ENCODE results near the gene SNRNP48. TPM values are rescaled to one million over a fixed set of nuclear protein-coding genes. Genes with fewer than 3 reads are reported as not detected.
A peak's percentile ranks its signal among the peaks of the same experiment; 100 is the strongest.

The SNRNP48 gene, protein sequence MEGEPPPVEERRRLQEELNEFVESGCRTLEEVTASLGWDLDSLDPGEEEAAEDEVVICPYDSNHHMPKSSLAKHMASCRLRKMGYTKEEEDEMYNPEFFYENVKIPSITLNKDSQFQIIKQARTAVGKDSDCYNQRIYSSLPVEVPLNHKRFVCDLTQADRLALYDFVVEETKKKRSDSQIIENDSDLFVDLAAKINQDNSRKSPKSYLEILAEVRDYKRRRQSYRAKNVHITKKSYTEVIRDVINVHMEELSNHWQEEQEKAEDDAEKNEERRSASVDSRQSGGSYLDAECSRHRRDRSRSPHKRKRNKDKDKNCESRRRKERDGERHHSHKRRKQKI
- 4.0 TPM for polyA plus RNA-seq (2012; ENCODE audit: low read depth, missing spikeins)

DNA sequence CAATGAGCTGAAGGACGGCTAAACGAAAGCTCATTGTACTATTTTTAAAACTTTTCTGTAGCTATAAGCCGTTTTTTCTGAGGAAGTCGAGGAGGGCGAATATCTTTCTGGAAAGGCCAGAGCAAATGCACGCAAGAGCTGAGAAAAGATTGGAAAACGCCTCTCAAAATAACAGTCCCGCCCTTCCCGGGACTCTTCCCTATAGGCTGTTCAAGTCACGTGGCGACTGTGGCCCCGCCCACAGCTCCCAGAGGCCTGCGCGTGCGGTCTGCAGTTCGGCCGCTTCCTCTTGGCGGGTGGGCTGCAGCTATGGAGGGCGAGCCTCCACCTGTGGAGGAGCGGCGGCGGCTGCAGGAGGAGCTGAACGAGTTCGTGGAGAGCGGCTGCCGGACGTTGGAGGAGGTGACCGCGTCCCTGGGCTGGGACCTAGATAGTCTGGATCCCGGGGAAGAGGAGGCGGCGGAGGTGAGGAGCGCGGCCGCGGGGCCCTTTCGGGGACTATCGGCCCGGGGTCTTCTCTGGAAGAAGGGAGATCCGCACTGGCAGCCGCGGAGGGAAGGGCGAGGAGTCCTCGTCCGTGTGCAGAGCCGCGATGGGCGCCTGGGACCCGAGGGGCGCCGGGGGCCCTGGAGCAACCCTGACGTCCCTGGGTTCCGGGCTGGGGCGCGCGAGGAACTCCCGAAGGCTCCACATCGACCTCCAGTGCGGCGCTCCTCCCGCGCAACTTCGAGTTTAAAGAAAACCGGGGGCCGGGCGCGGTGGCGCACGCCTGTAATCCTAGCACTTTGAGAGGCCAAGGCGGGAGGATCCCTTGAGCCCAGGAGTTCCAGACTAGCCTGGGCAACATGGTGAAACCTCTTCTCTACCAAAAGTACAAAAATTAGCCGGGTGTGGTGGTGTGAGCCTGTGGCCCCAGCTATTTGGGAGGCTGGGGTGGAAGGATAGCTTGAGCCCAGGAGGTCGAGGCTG, at the start of gene SNRNP48:
Gene SNRNP48, plus strand, starts transcription at position 250 of the 969 bp plus-strand sequence. Its CDS starts 60 bp downstream, at position 310.
- peak; percentile 94 for FAIRE-seq
- no peak for TF ChIP-seq PAX5 (IDR thresholded peaks at IDR 0.05; ENCODE audit: insufficient read depth, low read length, severe bottlenecking)
- peak; percentile 69; the same call in 1 of the 2 replicates for TF ChIP-seq TAF1 (IDR thresholded peaks at IDR 0.05; ENCODE audit: low read depth, low read length)
- peak; percentile 83 for TF ChIP-seq POLR2A (IDR thresholded peaks at IDR 0.05; ENCODE audit: low read depth, low read length)
- TF ChIP-seq SPI1 (IDR thresholded peaks at IDR 0.05; ENCODE audit: low read depth, low read length): peak; percentile 55
- no peak for TF ChIP-seq POU2F2 (IDR thresholded peaks at IDR 0.05; ENCODE audit: low read depth, low read length)
- peak; percentile 70 for TF ChIP-seq POLR2AphosphoS5 (IDR thresholded peaks at IDR 0.05; ENCODE audit: low read depth, low read length)
- peak; percentile 82 for DNase-seq (ENCODE audit: insufficient read length, low spot score)

DNA sequence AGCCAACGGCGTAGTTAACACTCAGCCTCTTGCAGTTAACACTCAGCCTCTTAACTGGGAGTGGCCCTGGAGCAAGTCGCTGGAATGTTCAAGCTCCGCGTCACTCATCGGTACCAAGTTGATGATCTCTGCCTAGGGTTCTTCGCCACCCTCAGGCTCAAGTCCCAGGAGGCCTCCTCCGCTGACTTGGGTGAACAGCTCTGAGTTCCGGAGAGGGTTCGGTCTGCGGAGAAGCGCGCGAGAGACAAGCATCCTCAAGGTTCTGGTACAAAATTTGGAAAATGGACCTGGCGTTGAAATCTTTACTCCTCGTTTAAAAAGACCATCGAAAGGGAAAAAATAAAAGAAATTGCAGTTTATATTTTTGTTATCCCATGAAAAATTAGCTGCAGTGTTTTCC, 49.4 kb upstream of the SNRNP48 start:
- DNase-seq (ENCODE audit: insufficient read length, low spot score) (no peak), FAIRE-seq (no peak)
- TF ChIP-seq PAX5 (IDR thresholded peaks at IDR 0.05; ENCODE audit: insufficient read depth, low read length, severe bottlenecking) (no peak), POLR2A (IDR thresholded peaks at IDR 0.05; ENCODE audit: low read depth, low read length) (no peak), SPI1 (IDR thresholded peaks at IDR 0.05; ENCODE audit: low read depth, low read length) (no peak), TAF1 (IDR thresholded peaks at IDR 0.05; ENCODE audit: low read depth, low read length) (no peak), POLR2AphosphoS5 (IDR thresholded peaks at IDR 0.05; ENCODE audit: low read depth, low read length) (no peak), POU2F2 (IDR thresholded peaks at IDR 0.05; ENCODE audit: low read depth, low read length) (no peak)

DNA sequence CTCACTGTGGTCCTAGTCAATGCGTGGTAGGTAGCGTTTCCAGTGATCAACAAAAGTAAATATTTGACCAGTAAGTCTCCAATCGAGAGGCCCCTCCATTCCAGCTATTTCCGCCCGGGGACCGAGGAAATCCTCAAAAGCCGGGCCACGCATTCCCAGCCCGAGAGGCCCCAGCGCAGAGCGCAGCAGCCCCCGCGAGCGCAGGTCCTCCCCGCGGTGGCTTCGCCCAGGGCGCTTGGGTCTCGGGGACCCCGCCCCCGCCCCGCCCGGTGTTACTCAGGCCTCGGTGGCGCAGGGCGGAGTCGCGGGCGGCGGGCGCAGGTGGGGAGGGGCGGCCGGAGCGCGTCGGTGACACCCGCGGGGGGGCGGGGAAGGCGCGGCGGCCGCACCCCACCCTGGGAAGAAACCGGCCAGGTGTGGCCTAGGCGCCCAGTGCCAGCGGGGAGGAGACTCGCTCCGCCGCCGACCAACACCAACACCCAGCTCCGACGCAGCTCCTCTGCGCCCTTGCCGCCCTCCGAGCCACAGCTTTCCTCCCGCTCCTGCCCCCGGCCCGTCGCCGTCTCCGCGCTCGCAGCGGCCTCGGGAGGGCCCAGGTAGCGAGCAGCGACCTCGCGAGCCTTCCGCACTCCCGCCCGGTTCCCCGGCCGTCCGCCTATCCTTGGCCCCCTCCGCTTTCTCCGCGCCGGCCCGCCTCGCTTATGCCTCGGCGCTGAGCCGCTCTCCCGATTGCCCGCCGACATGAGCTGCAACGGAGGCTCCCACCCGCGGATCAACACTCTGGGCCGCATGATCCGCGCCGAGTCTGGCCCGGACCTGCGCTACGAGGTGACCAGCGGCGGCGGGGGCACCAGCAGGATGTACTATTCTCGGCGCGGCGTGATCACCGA, 48.6 kb upstream of the SNRNP48 start, which contains the start of gene DSP:
Gene DSP, plus strand, starts transcription at position 497 of the 890 bp plus-strand sequence. Its CDS starts 245 bp downstream, at position 742.
- no peak for FAIRE-seq
- no peak for TF ChIP-seq TAF1 (IDR thresholded peaks at IDR 0.05; ENCODE audit: low read depth, low read length)
- no peak for TF ChIP-seq POLR2AphosphoS5 (IDR thresholded peaks at IDR 0.05; ENCODE audit: low read depth, low read length)
- TF ChIP-seq POLR2A (IDR thresholded peaks at IDR 0.05; ENCODE audit: low read depth, low read length): no peak
- no peak for TF ChIP-seq PAX5 (IDR thresholded peaks at IDR 0.05; ENCODE audit: insufficient read depth, low read length, severe bottlenecking)
- no peak for TF ChIP-seq SPI1 (IDR thresholded peaks at IDR 0.05; ENCODE audit: low read depth, low read length)
- TF ChIP-seq POU2F2 (IDR thresholded peaks at IDR 0.05; ENCODE audit: low read depth, low read length): no peak
- peak; percentile 49 for DNase-seq (ENCODE audit: insufficient read length, low spot score)

DNA sequence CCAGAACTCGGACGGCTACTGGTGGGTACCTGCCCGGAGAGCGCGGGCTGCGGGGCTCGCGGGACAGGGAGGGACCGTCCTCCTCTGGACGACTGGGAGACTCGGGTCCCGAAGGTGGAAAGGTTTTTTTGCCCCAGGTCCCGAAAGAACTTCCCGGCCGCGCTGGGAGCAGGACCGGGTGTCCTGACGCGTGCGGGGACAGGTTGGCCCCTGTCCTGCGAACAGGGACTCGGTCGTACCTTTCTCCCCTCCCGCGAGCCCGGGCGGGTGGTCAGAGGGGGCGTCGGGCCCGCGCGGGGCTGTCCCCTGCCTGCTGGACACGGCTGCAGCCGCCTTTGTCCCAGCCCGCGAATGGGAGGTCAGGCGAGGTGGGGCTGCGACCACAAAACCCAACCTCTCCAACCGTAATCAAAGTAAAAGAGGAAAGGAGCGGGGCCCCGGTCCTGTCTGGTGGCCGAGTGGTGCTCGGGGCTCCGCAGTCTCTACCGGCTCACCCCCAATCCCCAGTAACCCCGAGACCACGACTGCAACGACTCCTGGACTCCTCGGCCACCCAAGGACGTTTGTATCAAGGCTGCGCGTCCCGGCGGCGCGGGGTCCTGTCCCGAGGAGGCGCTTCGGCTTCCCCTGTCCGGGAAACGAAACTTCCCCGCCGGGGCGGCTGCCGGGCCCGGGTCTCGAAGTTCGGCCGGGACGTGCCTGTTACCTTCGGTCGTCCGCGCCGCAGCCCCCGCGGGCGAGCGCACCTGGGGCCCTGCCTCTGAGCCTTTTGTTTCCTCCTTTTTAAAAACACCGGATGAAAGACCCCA, 47.7 kb upstream of the SNRNP48 start:
- TF ChIP-seq POU2F2 (IDR thresholded peaks at IDR 0.05; ENCODE audit: low read depth, low read length) (no peak), POLR2A (IDR thresholded peaks at IDR 0.05; ENCODE audit: low read depth, low read length) (no peak), POLR2AphosphoS5 (IDR thresholded peaks at IDR 0.05; ENCODE audit: low read depth, low read length) (no peak), SPI1 (IDR thresholded peaks at IDR 0.05; ENCODE audit: low read depth, low read length) (no peak), TAF1 (IDR thresholded peaks at IDR 0.05; ENCODE audit: low read depth, low read length) (no peak), PAX5 (IDR thresholded peaks at IDR 0.05; ENCODE audit: insufficient read depth, low read length, severe bottlenecking) (no peak)
- DNase-seq (ENCODE audit: insufficient read length, low spot score): peak; percentile 30

DNA sequence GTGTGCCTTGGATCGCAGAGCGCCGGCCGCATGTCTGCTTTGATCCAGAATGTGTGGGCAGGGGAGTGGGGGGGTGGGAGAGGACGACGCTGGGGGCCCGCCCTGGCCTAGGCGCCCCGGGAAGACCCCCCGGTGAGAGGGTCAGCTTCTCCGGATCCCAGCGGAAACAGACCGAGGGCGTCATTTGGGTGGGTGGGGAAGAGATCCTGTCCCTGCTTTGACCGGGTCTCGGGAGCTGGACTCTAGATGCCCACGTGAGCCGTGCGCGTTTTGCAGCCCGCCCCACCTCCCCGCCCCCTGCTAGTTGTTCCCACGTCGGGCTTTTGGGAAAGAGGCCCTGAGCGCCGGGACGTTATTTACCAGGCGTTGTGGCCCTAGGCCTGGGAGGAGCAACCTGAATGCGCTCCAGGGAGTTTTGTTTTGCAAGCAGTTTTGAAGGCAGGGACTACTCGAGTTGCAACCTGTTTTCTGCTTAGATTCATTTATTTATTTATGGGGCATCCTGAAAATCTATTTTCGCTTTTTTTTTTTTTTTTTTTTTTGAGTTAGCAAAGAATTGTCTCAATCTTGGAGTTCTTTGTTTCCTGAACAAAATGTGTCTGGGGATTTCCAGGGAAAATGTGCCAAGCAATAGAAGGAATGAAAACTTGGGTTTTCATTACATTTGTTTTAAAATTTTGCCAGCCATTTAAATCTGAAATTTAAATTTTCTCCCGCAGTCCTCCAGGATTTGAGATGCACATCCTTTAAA, 46.9 kb upstream of the SNRNP48 start:
- no peak for FAIRE-seq
- no peak for DNase-seq (ENCODE audit: insufficient read length, low spot score)
- TF ChIP-seq SPI1 (IDR thresholded peaks at IDR 0.05; ENCODE audit: low read depth, low read length) (no peak), POLR2A (IDR thresholded peaks at IDR 0.05; ENCODE audit: low read depth, low read length) (no peak), POLR2AphosphoS5 (IDR thresholded peaks at IDR 0.05; ENCODE audit: low read depth, low read length) (no peak), PAX5 (IDR thresholded peaks at IDR 0.05; ENCODE audit: insufficient read depth, low read length, severe bottlenecking) (no peak), TAF1 (IDR thresholded peaks at IDR 0.05; ENCODE audit: low read depth, low read length) (no peak), POU2F2 (IDR thresholded peaks at IDR 0.05; ENCODE audit: low read depth, low read length) (no peak)

More for the DNA sequence above, 47.7 kb upstream of the SNRNP48 start:
- no peak for FAIRE-seq

DNA sequence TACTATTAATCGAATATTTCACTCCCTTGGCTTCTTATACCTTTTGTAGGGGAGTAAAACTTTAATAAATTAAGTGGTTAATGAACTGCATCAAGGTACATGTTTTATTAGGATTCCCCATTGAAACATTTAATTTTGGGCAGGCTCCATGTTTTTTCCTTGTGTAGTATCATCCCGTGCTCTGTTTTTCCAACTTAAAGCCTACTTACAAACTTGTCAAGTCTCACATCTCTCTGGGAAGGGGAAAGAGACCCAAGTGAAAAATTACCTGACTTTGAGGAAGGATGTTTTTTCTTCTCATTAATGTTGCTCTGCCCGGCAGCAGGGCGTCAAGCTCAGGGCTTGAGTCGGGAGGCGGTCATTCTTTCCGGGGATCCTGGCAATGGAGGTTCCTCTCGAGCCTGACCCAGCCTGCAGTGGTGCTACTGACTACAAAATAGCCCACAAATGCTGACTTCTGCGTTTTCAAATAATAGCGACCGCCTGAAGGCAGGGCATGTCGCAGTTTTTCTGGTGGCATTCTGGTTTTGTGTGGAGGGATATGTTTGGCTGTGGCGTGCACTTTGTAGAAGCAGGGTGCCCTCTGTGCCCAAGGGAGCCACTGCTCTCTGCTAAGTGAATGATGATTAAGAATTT, 46.1 kb upstream of the SNRNP48 start:
- FAIRE-seq: no peak
- TF ChIP-seq TAF1 (IDR thresholded peaks at IDR 0.05; ENCODE audit: low read depth, low read length): no peak
- TF ChIP-seq POU2F2 (IDR thresholded peaks at IDR 0.05; ENCODE audit: low read depth, low read length): no peak
- no peak for TF ChIP-seq PAX5 (IDR thresholded peaks at IDR 0.05; ENCODE audit: insufficient read depth, low read length, severe bottlenecking)
- DNase-seq (ENCODE audit: insufficient read length, low spot score): no peak

DNA sequence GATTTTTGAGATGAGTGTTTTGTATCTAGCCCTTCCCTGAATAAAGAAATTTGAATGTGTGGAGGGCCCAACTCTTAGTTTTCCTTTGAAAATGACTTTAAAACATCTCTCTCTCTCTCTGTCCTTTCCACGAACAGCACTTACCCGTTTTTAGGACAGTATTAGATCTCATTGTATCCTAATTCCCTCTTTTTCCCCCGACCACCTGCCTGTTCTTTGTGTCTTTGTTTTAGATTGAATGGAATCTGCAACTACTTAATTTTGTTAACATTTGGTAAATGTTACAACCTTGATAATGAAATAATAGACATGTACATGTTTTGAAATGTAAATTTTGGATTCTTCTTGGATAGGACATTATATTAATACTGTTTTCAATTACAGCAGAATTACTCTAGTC, 45.4 kb upstream of the SNRNP48 start:
- no peak for TF ChIP-seq POLR2AphosphoS5 (IDR thresholded peaks at IDR 0.05; ENCODE audit: low read depth, low read length)
- no peak for TF ChIP-seq POLR2A (IDR thresholded peaks at IDR 0.05; ENCODE audit: low read depth, low read length)
- no peak for TF ChIP-seq SPI1 (IDR thresholded peaks at IDR 0.05; ENCODE audit: low read depth, low read length)
- TF ChIP-seq POU2F2 (IDR thresholded peaks at IDR 0.05; ENCODE audit: low read depth, low read length): no peak
- TF ChIP-seq PAX5 (IDR thresholded peaks at IDR 0.05; ENCODE audit: insufficient read depth, low read length, severe bottlenecking): no peak
- TF ChIP-seq TAF1 (IDR thresholded peaks at IDR 0.05; ENCODE audit: low read depth, low read length): no peak
- DNase-seq (ENCODE audit: insufficient read length, low spot score) (no peak), FAIRE-seq (no peak)

Data from GM12891 (cell line).